Natural killer cell (primary cell): Measurements from ENCODE around the gene KRTCAP2. TPM values are rescaled to one million over a fixed set of nuclear protein-coding genes. Genes with fewer than 3 reads are reported as not detected.

Experiments used
- ATAC-seq, 3 donors: fragments of 150-1000 bp in 2 of 3; fragments of 200-7000 bp in 1 of 3; cut with Tn5 transposase; 1 replicate in 1 of 3; 2 replicates in 2 of 3; pipeline ENCODE4 v1.10.0; 2021; ENCODE audit warnings: mild to moderate bottlenecking in 2 of 3, moderate library complexity in 2 of 3
- DNase-seq, 2 donors: peaks; one replicate each; pipeline versions ENCODE4 v3.0.0 to v3.0.0-alpha.2; 2013 to 2021; ENCODE audit warnings: mixed read lengths in 1 of 2
- H3K27ac ChIP-seq: one replicate; pipeline ENCODE4 v1.5.1; 2013; ENCODE audit warnings: mild to moderate bottlenecking, low read length
- H3K27me3 ChIP-seq: one replicate; pipeline ENCODE4 v1.6.1; 2013; ENCODE audit warnings: low read length; ENCODE audit not compliant: control insufficient read depth, insufficient read depth
- H3K36me3 ChIP-seq: one replicate; pipeline ENCODE4 v1.6.1; 2013; ENCODE audit warnings: low read length; ENCODE audit not compliant: control insufficient read depth, insufficient read depth
- H3K4me1 ChIP-seq: one replicate; pipeline ENCODE4 v1.6.1; 2013; ENCODE audit warnings: low read length; ENCODE audit not compliant: control insufficient read depth, insufficient read depth
- H3K4me3 ChIP-seq: one replicate; pipeline ENCODE4 v1.5.1; 2013; ENCODE audit warnings: low read length
- H3K9me3 ChIP-seq: one replicate; pipeline ENCODE4 v1.6.1; 2013; ENCODE audit warnings: low read length; ENCODE audit not compliant: control insufficient read depth, insufficient read depth
- H3K27ac Mint-ChIP-seq, 2 donors: one replicate each; pipeline ENCODE4 v1.8.0; 2022; ENCODE audit warnings: mild to moderate bottlenecking in 2 of 2, mixed read lengths in 2 of 2, moderate library complexity in 1 of 2
- H3K27me3 Mint-ChIP-seq, 2 donors: one replicate each; pipeline ENCODE4 v1.8.0; 2022; ENCODE audit warnings: low read depth in 2 of 2, mixed read lengths in 2 of 2
- H3K36me3 Mint-ChIP-seq: one replicate; pipeline ENCODE4 v1.8.0; 2022; ENCODE audit warnings: mixed read lengths
- H3K4me1 Mint-ChIP-seq, 2 donors: one replicate each; pipeline ENCODE4 v1.8.0; 2022; ENCODE audit warnings: mixed read lengths in 2 of 2
- H3K4me3 Mint-ChIP-seq: one replicate; pipeline ENCODE4 v1.8.0; 2022; ENCODE audit warnings: mild to moderate bottlenecking, moderate library complexity, mixed read lengths
- H3K9me3 Mint-ChIP-seq, 2 donors: one replicate each; pipeline ENCODE4 v1.8.0; 2022; ENCODE audit warnings: mixed read lengths in 2 of 2
- WGBS: methylation state at CpG from one replicate; pipeline ENCODE4 v1.1.7; 2013; ENCODE audit warnings: missing lambda C conversion rate; ENCODE audit not compliant: insufficient coverage; 5-methylcytosine and 5-hydroxymethylcytosine counted together
- intact Hi-C: fragments of 100-400 bp; cut with micrococcal nuclease; formaldehyde crosslinking; loops from one replicate; pipeline ENCODE4 v1.14.2; 2022
- total RNA-seq, 4 donors: library from RNA; stranded (reverse); fragments of 120-200 nt in 1 of 4; gene quantifications; one replicate each; pipeline versions ENCODE4 v1.2.3 to v1.2.4, GENCODE V29; 2013 to 2022
- TF ChIP-seq, protein P1 (sequence below): fragments of 200-600 bp; IDR thresholded peaks from one replicate; pipeline ENCODE4 v1.8.0; 2022; ENCODE audit warnings: antibody characterized with exemption

The KRTCAP2 gene
- total RNA-seq, 3 donors from 2014 or later (not counting 1 experiment from before 2014, with no cell fraction given), result 95.3 to 113 (median 104) TPM

DNA sequence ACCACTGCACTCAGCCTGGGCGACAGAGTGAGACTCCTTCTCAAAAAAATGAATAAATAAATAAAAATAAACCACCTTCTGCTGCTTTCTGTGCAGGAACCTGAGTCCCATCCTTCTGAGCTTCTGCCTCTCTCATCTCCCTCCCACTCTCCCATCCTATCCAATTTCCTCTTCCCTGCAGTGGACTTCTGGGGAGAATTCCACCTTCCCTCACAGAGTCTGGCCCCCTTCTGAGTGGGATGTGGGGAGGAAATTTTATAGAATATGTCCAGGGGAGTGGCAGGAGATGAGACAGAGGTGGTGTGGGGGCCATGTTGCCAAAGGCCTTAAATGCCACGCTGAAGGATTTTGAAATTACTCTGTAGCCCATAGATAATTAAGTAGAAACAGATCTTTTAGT, 50.8 kb downstream of the KRTCAP2 start:
- Mint-ChIP-seq H3K27ac (no peak overlapping the region), H3K4me1 (peaks cover 8 to 16% of the 10 kb centered on the region in 2 donors), H3K27me3 (peaks cover 0 to 14% of the 10 kb centered on the region in 2 donors), H3K36me3 (no peaks in the 10 kb centered on the region), H3K4me3 (no peak overlapping the region), H3K9me3 (no peaks in the 10 kb centered on the region)
- TF ChIP-seq, protein P1, sequence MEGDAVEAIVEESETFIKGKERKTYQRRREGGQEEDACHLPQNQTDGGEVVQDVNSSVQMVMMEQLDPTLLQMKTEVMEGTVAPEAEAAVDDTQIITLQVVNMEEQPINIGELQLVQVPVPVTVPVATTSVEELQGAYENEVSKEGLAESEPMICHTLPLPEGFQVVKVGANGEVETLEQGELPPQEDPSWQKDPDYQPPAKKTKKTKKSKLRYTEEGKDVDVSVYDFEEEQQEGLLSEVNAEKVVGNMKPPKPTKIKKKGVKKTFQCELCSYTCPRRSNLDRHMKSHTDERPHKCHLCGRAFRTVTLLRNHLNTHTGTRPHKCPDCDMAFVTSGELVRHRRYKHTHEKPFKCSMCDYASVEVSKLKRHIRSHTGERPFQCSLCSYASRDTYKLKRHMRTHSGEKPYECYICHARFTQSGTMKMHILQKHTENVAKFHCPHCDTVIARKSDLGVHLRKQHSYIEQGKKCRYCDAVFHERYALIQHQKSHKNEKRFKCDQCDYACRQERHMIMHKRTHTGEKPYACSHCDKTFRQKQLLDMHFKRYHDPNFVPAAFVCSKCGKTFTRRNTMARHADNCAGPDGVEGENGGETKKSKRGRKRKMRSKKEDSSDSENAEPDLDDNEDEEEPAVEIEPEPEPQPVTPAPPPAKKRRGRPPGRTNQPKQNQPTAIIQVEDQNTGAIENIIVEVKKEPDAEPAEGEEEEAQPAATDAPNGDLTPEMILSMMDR, result no peak
- Histone ChIP-seq H3K9me3 (no peaks in the 10 kb centered on the region), H3K4me3 (no peak overlapping the region), H3K27me3 (peaks cover 8% of the 10 kb centered on the region), H3K27ac (no peak overlapping the region), H3K36me3 (no peaks in the 10 kb centered on the region), H3K4me1 (peaks cover 12% of the 10 kb centered on the region)
- WGBS, result 81% methylated on average over 2 of the region's 2 CpGs
- ATAC-seq, result no peak
- intact Hi-C loops, result no loop called here
- no peak for DNase-seq

DNA sequence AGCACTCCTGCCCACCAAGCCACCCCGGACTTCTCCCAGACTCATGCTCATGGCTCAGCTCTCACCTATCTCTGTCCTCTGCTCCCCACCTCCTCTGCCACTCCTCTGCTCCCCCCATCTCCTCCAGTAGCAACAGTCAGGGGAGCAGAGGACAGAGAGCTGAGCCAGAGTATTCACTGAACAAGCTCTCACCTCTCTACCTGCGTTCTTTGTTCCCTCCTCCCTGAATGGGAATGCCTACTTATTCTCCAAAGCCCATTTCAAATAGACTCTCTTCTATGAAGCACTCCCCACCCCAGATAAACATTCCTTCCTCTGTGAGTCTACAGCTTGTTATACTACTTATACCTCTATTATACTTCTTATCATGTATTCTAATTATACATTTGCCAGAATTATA, 51.9 kb downstream of the KRTCAP2 start:
- H3K9me3 Mint-ChIP-seq, result no peaks in the 10 kb centered on the region
- H3K4me3 Mint-ChIP-seq, result no peak overlapping the region
- H3K4me1 Mint-ChIP-seq, result peaks cover 0 to 5% of the 10 kb centered on the region in 2 donors
- Histone ChIP-seq H3K36me3 (no peaks in the 10 kb centered on the region), H3K4me1 (peaks cover 1% of the 10 kb centered on the region), H3K4me3 (no peak overlapping the region), H3K27ac (no peak overlapping the region), H3K9me3 (no peaks in the 10 kb centered on the region), H3K27me3 (no peaks in the 10 kb centered on the region)
- H3K27ac Mint-ChIP-seq, result no peak overlapping the region
- ATAC-seq, result no peak
- no peak for DNase-seq
- 93% methylated on average over 2 of the region's 2 CpGs for WGBS
- H3K27me3 Mint-ChIP-seq, result peaks cover 0 to 9% of the 10 kb centered on the region in 2 donors
- TF ChIP-seq, protein P1, result no peak
- intact Hi-C loops, result no loop called here
- H3K36me3 Mint-ChIP-seq, result no peaks in the 10 kb centered on the region

DNA sequence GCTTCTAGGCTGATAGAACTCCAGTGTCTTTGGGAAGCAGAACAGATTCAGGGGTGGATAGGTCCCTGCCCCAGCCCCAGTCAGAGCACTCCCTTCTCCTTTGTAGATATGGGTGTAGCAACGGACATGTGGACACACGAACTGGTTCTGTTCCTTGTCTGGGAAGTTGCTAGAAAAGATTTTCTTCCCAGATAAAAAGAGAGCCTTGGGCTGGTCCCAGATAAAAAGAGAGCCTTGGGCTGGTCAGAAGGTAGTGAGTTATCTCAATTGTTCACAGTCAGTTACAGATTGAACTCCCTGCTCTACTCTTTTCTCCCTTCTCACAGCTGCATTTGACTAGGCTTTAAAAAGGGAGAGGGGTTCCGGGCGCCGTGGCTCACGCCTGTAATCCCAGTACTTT, 52.9 kb downstream of the KRTCAP2 start:
- intact Hi-C loops, result no loop called here
- Histone ChIP-seq H3K27me3 (no peaks in the 10 kb centered on the region), H3K9me3 (no peaks in the 10 kb centered on the region), H3K4me3 (no peak overlapping the region), H3K4me1 (no peaks in the 10 kb centered on the region), H3K27ac (no peak overlapping the region), H3K36me3 (no peaks in the 10 kb centered on the region)
- ATAC-seq (no peak), DNase-seq (no peak)
- H3K4me1 Mint-ChIP-seq, result no peaks in the 10 kb centered on the region
- TF ChIP-seq, protein P1, result no peak
- no peak overlapping the region for H3K4me3 Mint-ChIP-seq
- H3K27ac Mint-ChIP-seq, result no peak overlapping the region
- 81% methylated on average over 5 of the region's 6 CpGs for WGBS
- H3K9me3 Mint-ChIP-seq, result no peaks in the 10 kb centered on the region
- H3K36me3 Mint-ChIP-seq, result no peaks in the 10 kb centered on the region
- H3K27me3 Mint-ChIP-seq, result peaks cover 0 to 9% of the 10 kb centered on the region in 2 donors

Other genes with a start within 250 kb of the KRTCAP2 start
- 10 to 100 TPM in 2 of 3 donors, 1 to 10 TPM in 1; 9.0 to 12.1 (median 11.0) TPM for gene PMVK, start 236.6 kb downstream of the KRTCAP2 start, total RNA-seq
- 100 to 1,000 TPM; 158 to 200 (median 197) TPM for gene PBXIP1, start 217.2 kb downstream of the KRTCAP2 start, total RNA-seq
- gene PYGO2, start 211.5 kb downstream of the KRTCAP2 start, total RNA-seq, result 10 to 100 TPM; 21.6 to 32.1 (median 27.5) TPM
- 100 to 1,000 TPM in 1 of 3 donors, 10 to 100 TPM in 2; 94.6 to 112 (median 96.8) TPM for gene SHC1, start 202.6 kb downstream of the KRTCAP2 start, total RNA-seq
- 10 to 100 TPM in 2 of 3 donors, 1 to 10 TPM in 1; 8.5 to 13.0 (median 12.9) TPM for gene CKS1B, start 198.6 kb downstream of the KRTCAP2 start, total RNA-seq
- gene FLAD1, start 190.0 kb downstream of the KRTCAP2 start, total RNA-seq, result 10 to 100 TPM; 32.1 to 47.6 (median 38.7) TPM
- gene LENEP, start 179.7 kb downstream of the KRTCAP2 start, total RNA-seq, result not detected
- 10 to 100 TPM; 61.2 to 75.4 (median 63.3) TPM for gene ZBTB7B, start 170.5 kb downstream of the KRTCAP2 start, total RNA-seq
- gene DCST2, start 139.5 kb downstream of the KRTCAP2 start, total RNA-seq, result under 1 TPM; 0.30 to 0.92 (median 0.32) TPM
- under 1 TPM in 2 of 3 donors, not detected in 1; 0.35 to 0.60 TPM for gene DCST1, start 139.5 kb downstream of the KRTCAP2 start, total RNA-seq
- gene ADAM15, start 122.0 kb downstream of the KRTCAP2 start, total RNA-seq, result 10 to 100 TPM; 54.6 to 83.2 (median 64.7) TPM
- gene EFNA4, start 109.6 kb downstream of the KRTCAP2 start, total RNA-seq, result 1 to 10 TPM; 4.6 to 6.8 (median 5.5) TPM
- 1 to 10 TPM in 1 of 3 donors, under 1 TPM in 2; 0.52 to 1.1 (median 0.68) TPM for gene EFNA3, start 94.5 kb downstream of the KRTCAP2 start, total RNA-seq
- gene EFNA1, start 45.4 kb downstream of the KRTCAP2 start, total RNA-seq, result 1 to 10 TPM; 1.5 to 1.9 (median 1.9) TPM
- gene SLC50A1, start 37.5 kb downstream of the KRTCAP2 start, total RNA-seq, result 10 to 100 TPM; 31.7 to 33.5 (median 32.7) TPM
- 10 to 100 TPM; 26.8 to 45.7 (median 41.5) TPM for gene DPM3, start 32.8 kb downstream of the KRTCAP2 start, total RNA-seq
- 1 to 10 TPM in 2 of 3 donors, under 1 TPM in 1; 0.94 to 4.9 (median 2.5) TPM for gene TRIM46, start 545 bp upstream of the KRTCAP2 start, total RNA-seq
- gene THBS3, start 34.6 kb upstream of the KRTCAP2 start, total RNA-seq, result 10 to 100 TPM; 16.2 to 19.4 (median 18.6) TPM
- gene MTX1, start 35.4 kb upstream of the KRTCAP2 start, total RNA-seq, result 10 to 100 TPM; 22.3 to 28.5 (median 27.9) TPM
- 1 to 10 TPM; 6.9 to 10.0 (median 8.9) TPM for gene ENTREP3, start 82.2 kb upstream of the KRTCAP2 start, total RNA-seq
- gene SCAMP3, start 89.1 kb upstream of the KRTCAP2 start, total RNA-seq, result 10 to 100 TPM; 59.7 to 72.1 (median 65.0) TPM
- gene CLK2, start 100.2 kb upstream of the KRTCAP2 start, total RNA-seq, result 10 to 100 TPM; 70.4 to 97.5 (median 84.4) TPM
- gene HCN3, start 104.2 kb upstream of the KRTCAP2 start, total RNA-seq, result 1 to 10 TPM; 2.0 to 3.4 (median 2.6) TPM
- gene PKLR, start 128.1 kb upstream of the KRTCAP2 start, total RNA-seq, result under 1 TPM in 1 of 3 donors, not detected in 2; 0.12 TPM
- gene FDPS, start 135.6 kb upstream of the KRTCAP2 start, total RNA-seq, result 100 to 1,000 TPM; 105 to 110 (median 105) TPM
- gene RUSC1, start 147.6 kb upstream of the KRTCAP2 start, total RNA-seq, result 10 to 100 TPM; 20.4 to 24.7 (median 21.5) TPM